ENCODE measurements around the gene BAAT. TPM values are rescaled to one million over a fixed set of nuclear protein-coding genes. Genes with fewer than 3 reads are reported as not detected.
"Not testable (repeated sequence)": the region's sequence is repeated elsewhere in the genome, so short reads cannot be mapped to it uniquely, and the experiment has no call there.

The BAAT gene
- total RNA-seq, 2 donors from 2014 or later, result not detected

DNA sequence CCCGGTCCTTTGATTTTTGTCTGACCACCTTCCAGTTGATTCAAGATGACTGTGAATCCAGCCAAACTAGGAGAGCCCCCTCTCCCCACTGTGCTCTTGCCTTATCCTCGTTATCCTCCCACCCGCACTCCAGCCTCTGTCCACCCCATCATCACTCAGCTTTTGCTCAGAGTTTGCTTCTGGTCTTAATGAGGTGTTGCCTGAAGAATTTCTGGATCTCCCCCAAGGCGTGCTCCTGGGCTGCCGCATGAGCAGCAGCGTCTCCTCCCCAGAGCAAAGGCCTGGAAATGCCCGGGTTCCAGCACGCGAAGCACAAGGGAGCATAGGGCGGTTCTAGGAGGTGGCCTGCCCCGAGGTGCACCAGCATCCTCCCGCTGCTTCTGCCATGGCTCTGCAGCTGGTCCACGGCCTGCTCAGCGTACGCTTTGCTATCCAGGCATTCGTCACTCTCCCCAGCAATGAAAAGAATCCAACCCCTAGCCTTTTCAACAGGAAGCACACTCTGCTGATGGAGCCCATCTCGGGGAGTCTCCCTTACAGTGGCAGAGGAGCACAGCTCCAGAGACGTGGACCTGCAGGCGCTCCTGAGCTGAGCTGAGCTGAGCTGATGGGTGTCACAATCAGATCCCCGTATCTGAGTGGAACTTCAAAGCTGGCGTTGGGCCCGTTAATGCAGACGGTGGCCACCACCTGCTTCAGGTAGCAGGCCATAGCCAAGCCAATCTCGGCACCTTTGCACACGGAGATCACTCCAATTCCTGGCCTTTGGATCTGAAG lies 50.7 kb downstream of the BAAT start:
- ATAC-seq (no peak), DNase-seq (no peak)
- intact Hi-C loops (cut with DNase I, micrococcal nuclease), result no loop called here

DNA sequence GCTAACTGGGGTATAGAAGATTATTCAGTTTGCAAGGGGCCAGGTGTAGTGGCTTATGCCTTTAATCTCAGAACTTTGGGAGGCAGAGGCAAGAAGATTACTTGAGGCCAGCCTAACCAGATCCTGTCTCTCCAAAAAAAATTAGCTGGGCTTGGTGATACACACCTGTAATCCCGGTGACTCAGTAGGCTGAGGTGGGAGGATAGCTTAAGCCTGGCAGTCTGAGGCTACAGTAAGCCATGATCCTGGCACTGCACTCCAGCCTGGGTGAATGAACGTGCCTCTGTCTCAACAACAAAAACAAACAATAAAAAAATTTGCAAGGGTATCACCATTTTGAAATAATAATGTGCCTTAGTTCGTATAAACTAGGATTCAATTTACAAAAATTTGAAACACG lies 51.3 kb downstream of the BAAT start:
- ATAC-seq, result no peak

DNA sequence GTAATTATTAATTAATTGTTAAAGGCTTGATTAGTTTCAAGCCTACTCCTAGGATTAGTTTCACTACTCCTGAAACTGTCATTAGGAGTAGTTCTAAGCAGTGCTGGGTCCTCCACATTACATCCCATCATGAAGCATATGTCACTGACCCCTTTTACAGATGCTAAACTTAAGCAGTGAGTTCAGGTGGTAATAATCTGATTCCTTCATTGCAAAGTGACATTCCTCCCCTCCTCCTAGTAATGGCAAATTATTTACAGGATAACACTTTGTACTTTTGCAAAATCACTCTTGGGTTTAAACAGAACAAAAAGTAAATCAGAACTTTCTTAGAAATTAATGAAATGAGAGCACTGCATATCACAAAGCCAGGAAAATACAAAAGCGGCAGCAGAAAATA lies 52.4 kb downstream of the BAAT start:
- no peak for ATAC-seq

More for the DNA sequence above, 51.3 kb downstream of the BAAT start:
- no peak for DNase-seq
- intact Hi-C loops (cut with DNase I, micrococcal nuclease), result no loop called here

DNA sequence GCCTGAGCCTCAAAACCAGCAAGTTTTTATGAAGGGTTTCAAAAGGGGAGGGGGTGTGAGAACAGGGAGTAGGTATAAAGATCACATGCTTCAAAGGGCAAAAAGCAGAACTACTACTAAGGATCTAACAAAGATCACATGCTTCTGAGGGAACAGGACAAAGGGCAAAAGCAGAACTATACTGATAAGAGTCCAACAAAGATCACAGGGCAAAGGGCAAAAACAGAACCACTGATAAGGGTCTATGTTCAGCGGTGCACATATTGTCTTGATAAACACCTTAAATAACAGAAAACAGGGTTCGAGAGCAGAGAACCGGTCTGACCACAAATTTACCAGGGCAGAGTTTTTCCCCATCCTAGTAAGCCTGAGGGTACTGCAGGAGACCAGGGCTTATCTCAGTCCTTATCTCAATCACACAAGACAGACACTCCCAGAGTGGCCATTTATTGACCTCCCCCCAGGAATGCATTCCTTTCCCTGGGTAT lies 57.3 kb downstream of the BAAT start:
- ATAC-seq; intact Hi-C loops (cut with DNase I, micrococcal nuclease); DNase-seq: not testable (repeated sequence)

More for the DNA sequence above, 52.4 kb downstream of the BAAT start:
- intact Hi-C loops (cut with DNase I, micrococcal nuclease), result no loop called here
- no peak for DNase-seq

DNA sequence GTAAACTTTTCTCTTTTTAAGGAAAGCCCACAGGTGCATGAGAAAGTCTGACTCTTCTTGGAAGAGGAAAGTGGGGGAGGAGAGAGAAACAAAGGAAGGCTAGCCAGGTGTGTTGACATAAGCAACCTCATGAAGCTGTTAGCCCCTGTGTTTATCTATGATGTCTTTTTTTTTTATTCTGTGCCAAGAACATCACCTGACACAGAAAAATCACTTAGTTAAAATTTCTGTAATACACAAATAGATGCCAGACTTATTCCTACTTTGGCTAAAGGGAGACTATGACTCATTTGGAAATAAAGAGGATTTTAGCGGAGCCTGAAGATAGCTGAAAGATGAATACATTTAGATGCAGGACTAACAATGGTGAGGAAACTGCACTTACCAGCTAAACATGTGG lies 58.3 kb downstream of the BAAT start:
- DNase-seq (no peak), ATAC-seq (peak; percentile 68)
- intact Hi-C loops (cut with DNase I, micrococcal nuclease), result no loop called here

DNA sequence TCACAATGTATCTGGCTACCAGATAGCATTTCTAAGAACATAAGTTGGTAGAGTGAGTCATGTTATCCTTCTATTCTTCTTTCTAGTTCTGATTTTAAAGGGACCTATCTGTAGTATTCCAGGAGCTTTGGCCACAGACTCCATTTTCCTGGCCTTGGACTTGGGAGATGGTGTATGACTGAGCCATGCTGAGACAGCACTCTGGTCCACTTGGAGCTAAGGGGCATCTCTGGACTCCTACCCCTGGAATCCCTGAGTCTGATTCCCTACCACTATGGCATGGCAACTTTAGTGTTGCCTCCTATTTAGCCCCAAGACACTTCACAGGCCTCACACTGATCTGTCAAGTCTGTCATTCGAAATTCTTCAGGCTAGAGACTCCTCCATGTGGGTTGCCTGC lies 58.8 kb downstream of the BAAT start:
- DNase-seq (no peak), ATAC-seq (peak; percentile 15)
- intact Hi-C loops (cut with DNase I, micrococcal nuclease), result no loop called here

DNA sequence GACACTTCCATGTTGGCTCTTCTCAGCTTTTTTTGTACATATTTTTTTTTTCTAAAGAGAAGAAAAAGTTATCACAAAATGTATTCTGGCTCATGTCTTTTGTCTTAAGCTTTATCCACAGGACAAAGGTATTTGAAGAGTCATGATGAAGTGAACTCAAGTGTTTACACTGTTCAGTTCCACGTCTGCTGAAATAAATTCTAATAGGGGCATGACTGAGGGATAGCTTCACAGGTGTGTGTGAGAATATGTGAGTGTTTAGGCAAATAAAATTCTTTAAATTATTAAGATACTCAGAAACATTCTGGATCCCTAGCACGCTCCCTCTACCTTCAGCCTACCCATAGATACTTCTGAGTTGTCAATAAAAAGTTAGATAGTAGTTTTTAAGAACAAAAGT lies 59.8 kb downstream of the BAAT start:
- intact Hi-C loops (cut with DNase I, micrococcal nuclease), result no loop called here
- ATAC-seq (no peak), DNase-seq (no peak)

DNA sequence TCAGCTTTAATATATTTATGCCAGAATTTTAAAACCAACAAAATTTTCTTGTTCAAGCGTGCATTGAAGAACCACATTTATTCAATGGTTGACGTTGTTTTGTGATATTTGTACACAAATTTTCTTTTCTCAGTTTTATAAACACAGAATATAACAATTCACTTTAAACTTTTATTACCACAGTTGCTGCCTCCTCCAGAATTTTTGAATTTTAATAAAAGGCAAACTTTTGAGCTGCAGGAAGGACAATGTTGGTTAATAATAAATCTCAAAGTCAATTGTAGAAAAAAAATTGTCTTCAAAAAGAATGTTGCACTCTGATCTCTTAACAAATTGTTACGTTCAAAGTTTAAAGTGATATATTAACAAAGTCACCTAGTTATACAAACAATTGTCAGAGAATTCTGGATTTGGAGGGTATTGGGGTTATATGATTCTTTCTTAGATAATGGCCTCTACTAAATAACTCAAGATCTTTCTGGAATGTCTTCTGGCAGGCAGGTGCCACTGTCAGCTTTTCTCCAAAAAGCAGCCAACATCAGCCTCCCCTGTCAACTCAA lies 60.5 kb downstream of the BAAT start:
- DNase-seq, result no peak
- intact Hi-C loops (cut with DNase I, micrococcal nuclease), result no loop called here
- peak; percentile 31 for ATAC-seq

DNA sequence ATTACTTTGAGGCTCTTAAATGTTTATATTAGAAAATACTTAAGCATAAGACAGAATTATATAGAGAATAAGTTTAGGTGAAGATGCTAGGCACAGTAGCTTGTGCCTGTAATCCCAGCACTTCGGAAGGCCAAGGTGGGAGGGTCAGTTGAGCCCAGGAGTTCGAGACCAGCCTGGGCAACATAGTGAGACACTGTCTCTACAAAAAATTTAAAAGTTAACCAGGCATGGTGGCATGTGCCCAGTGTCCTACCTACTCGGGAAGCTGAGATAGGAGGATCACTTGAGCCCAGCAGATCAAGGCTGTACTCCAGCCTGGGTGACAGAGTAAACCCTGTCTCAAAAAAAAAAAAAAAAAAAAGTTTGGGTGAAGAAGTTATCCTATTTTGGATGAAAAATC lies 61.7 kb downstream of the BAAT start:
- ATAC-seq (no peak), DNase-seq (no peak)
- intact Hi-C loops (cut with DNase I, micrococcal nuclease), result no loop called here

DNA sequence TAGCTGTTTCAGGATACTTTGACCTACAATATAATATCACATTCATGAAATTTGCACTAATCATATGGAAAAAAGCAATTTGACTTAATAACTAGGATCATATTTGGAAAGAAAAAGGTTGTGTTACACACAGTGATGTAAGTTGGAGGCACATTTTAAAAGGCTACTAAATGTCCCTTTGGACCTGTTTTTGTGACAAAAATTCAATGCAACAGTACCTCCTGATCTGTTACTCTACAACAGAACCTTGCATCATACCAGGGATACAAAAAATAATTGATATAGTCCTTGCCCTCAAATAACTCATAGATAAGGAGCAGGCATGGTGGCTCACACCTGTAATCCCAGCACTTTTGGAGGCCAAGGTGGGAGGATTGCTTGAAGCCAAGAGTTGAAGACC lies 67.1 kb downstream of the BAAT start:
- intact Hi-C loops (cut with DNase I, micrococcal nuclease), result loop anchor here in 1 of 2 donors (10.0 kb wide), 1 partner anchor 713 kb away; no protein-coding TSS in a partner anchor
- no peak for ATAC-seq
- DNase-seq, result no peak

DNA sequence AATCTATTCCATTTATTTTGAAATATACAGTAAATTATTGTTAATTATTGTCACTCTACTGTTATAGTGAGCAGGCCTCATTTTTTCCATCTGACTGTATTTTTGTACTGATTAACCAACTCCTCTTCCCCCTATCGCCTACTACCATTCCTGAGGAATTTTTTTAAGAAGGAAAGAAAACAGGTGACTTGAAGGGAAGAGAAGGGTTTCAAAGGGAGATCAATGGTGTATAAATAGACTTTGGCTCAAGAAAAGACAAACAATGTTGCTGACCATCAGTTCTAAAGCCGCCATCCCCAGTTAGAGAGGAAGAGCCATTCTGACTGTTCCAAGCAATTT lies 69.7 kb downstream of the BAAT start:
- no peak for DNase-seq
- intact Hi-C loops (cut with DNase I, micrococcal nuclease), result loop anchor here in 1 of 2 donors (10.0 kb wide), 1 partner anchor 710 kb away; no protein-coding TSS in a partner anchor
- ATAC-seq, result no peak

DNA sequence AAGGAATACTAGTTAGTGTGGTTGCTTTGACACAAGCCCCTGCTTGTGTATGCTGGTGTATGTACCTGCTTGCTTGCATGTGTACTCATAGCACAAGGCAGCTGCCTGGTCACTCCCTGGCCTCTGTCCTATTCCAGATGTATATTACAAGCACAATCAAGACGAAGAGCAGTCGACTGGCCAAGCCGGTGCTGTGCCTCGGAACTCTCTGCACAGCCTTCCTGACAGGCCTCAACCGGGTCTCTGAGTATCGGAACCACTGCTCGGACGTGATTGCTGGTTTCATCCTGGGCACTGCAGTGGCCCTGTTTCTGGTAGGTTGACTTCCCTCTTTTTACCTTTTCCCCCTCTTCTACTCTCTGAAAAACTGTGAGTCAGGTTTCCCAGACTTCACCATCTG lies 72.1 kb downstream of the BAAT start:
- DNase-seq, result no peak
- intact Hi-C loops (cut with DNase I, micrococcal nuclease), result loop anchor here in 1 of 2 donors (5.0 to 10.0 kb wide), 2 partner anchors 595 to 708 kb away; no protein-coding TSS in a partner anchor
- no peak for ATAC-seq

DNA sequence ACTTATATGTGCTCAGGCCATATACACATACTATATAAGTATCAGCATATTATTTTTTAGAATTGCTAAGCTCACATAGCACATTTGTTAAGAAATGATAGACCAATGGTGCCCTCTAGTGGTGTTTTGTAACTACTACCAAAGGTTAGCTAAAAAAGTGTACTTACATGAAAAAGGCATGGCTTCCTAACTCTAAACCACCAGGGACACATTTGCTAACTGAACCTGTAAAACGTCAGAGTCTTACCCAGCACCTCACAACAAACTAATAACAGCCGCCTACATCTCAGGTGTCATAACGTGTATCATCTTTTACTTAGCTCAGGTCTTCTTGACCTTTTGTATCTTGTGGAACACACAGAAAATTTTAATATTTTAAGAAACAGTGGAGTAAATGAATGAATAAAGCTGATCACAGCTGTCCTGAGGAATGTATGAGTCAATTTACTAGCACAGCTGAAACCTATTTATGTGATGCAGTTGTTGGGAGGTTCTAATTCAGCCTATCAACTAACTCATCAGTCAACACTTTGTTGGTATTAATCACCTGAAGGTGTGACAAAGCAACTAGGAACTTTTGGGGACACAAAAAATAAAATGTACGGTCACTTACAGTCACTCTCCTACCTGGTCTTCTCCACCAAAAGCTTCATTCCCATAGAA lies 72.9 kb downstream of the BAAT start:
- no peak for DNase-seq
- intact Hi-C loops (cut with DNase I, micrococcal nuclease), result loop anchor here in 1 of 2 donors (5.0 to 10.0 kb wide), 2 partner anchors 595 to 707 kb away; no protein-coding TSS in a partner anchor
- peak; percentile 76 for ATAC-seq

DNA sequence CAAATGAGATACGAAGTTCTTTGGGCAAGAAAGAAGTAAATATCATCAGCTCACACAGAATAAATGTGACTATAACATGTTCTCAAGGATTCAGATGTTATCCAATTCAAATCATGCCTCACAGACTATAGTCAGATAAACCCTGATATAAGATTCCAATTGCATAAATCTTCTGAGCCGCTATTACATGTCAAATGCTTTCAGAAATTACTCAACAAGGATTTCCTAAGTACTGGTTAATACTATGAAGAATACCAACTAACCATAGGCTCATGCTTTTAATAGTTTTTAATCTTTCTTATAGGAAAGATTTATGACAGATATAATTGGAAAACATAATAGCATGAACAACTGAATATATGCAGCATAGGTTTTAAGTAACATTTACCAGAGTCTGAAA lies 73.6 kb downstream of the BAAT start:
- intact Hi-C loops (cut with DNase I, micrococcal nuclease), result loop anchor here in 1 of 2 donors (5.0 to 10.0 kb wide), 2 partner anchors 594 to 706 kb away; no protein-coding TSS in a partner anchor
- ATAC-seq, result no peak
- DNase-seq, result no peak

Other genes starting within 250 kb of the BAAT start
- 1 to 10 TPM; 8.1 to 8.8 TPM for gene MRPL50, start 13.6 kb upstream of the BAAT start, total RNA-seq
- gene ZNF189, start 13.8 kb upstream of the BAAT start, total RNA-seq, result 10 to 100 TPM; 14.1 to 17.5 TPM
- gene ALDOB, start 50.8 kb upstream of the BAAT start, total RNA-seq, result 10 to 100 TPM in 1 of 2 donors, 1 to 10 TPM in 1; 2.7 to 39.3 TPM
- 10 to 100 TPM; 31.9 to 35.0 TPM for gene RNF20, start 148.8 kb upstream of the BAAT start, total RNA-seq
- gene PPP3R2, start 210.0 kb upstream of the BAAT start, total RNA-seq, result under 1 TPM in 1 of 2 donors, not detected in 1; 0.12 TPM